ENCODE results near the gene KRTAP10-6. TPM values are rescaled to one million over a fixed set of nuclear protein-coding genes. Genes with fewer than 3 reads are reported as not detected.

Gene KRTAP10-6
- polyA plus RNA-seq, 1 of the 3 experiments (the other 2 are of a cell fraction), result not detected

DNA sequence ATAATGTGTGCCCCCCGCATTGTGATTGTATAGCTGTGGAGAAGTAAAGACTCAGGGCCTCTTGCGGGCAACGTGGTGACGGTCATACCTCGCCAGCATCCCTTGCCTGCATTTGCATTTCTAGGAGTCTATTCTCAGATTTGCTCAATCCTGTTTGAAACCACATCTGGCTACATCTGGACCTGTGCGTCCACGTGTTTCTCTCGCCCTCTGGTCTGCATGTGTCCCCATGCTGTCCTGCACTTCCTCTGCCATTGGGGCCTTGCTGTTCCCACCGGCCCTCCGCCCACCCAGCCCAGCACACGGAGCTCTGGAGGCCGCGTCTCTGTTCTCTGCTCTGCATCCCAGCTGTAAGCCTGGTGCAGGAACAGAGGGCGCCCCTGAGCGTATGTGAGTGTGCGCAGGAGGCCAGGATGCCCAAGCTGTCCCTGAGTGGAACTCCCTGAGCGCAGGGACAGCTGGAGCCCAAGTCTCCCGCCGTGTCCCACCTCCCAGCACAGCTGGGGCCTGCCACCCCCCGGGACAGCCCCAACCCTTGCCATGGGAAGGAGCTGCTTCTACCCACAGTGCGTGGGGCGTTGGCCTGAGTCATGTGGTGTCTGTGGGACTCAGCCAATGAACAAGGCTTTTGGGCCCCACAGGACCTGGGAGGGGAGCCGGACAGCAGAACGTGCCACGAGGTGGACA is 42.6 kb downstream of the KRTAP10-6 start:
- no peaks in the 10 kb centered on the region for H3K36me3 ChIP-seq (replicated peaks in 1 of 2; ENCODE audit: control insufficient read depth in 1 of 2, insufficient read depth in 2 of 2, low read length in 1 of 2)
- H3K27ac ChIP-seq (ENCODE audit: low read depth in 2 of 2, low read length in 1 of 2), result no peak overlapping the region
- ChIA-PET CTCF (interaction anchor here (1.0 kb wide), 1 partner anchor 40 kb away, joined by 3 read pairs; no protein-coding TSS in a partner anchor), POLR2A (no interaction called here)
- no peaks in the 10 kb centered on the region for H3K9me2 ChIP-seq
- no peak overlapping the region for H3K4me2 ChIP-seq
- H3F3A ChIP-seq (replicated peaks; ENCODE audit: insufficient read depth), result no peaks in the 10 kb centered on the region
- H3K9ac ChIP-seq, result no peak overlapping the region
- H3K4me1 ChIP-seq (ENCODE audit: control insufficient read depth in 1 of 2, insufficient read depth in 2 of 2, low read depth in 1 of 2, low read length in 1 of 2), result no peaks in the 10 kb centered on the region
- no peaks in the 10 kb centered on the region for H3K79me2 ChIP-seq (ENCODE audit: insufficient read depth)
- no peak overlapping the region for H2AFZ ChIP-seq (ENCODE audit: low read depth)
- H4K20me1 ChIP-seq (ENCODE audit: insufficient read depth), result no peaks in the 10 kb centered on the region
- DNase-seq, result no peak
- no peak for TF ChIP-seq RAD21 (IDR thresholded peaks at IDR 0.05; ENCODE audit: low read length)
- TF ChIP-seq RFX5 (IDR thresholded peaks at IDR 0.05; ENCODE audit: low read length), result no peak
- TF ChIP-seq GATA2 (CRISPR knock-in tag; IDR thresholded peaks at IDR 0.05), result no peak
- no peak for TF ChIP-seq POLR2AphosphoS5 (IDR thresholded peaks at IDR 0.05; ENCODE audit: low read depth, low read length)
- no peak for TF ChIP-seq MEF2A (IDR thresholded peaks at IDR 0.05; ENCODE audit: borderline replicate concordance, low read depth)
- TF ChIP-seq YY1 (IDR thresholded peaks at IDR 0.05; ENCODE audit: low read depth), result no peak
- no peak for TF ChIP-seq RXRA (IDR thresholded peaks at IDR 0.05; ENCODE audit: borderline replicate concordance, low read depth)
- no peak for TF ChIP-seq TCF12 (IDR thresholded peaks at IDR 0.05)
- TF ChIP-seq GABPA (IDR thresholded peaks at IDR 0.05; ENCODE audit: low read depth), result no peak
- no peak for TF ChIP-seq PBX3 (IDR thresholded peaks at IDR 0.05)
- no peak for TF ChIP-seq SIN3A (IDR thresholded peaks at IDR 0.05; ENCODE audit: borderline replicate concordance, low read depth, low read length)
- H3K4me3 ChIP-seq (ENCODE audit: low read depth in 2 of 2, low read length in 1 of 2), result no peak overlapping the region
- peaks cover 31% of the 10 kb centered on the region for H3K27me3 ChIP-seq (ENCODE audit: insufficient read depth)
- 45% methylated on average over 14 of the region's 25 CpGs for WGBS (ENCODE audit: low lambda C conversion rate)
- no peaks in the 10 kb centered on the region for H3K9me3 ChIP-seq

GRCh38 chr21:44548922-44549321 is 43.4 kb downstream of the KRTAP10-6 start:
- Histone ChIP-seq H3F3A (replicated peaks; ENCODE audit: insufficient read depth) (no peaks in the 10 kb centered on the region), H3K4me3 (ENCODE audit: low read depth in 2 of 2, low read length in 1 of 2) (no peak overlapping the region), H3K4me2 (no peak overlapping the region), H3K36me3 (replicated peaks in 1 of 2; ENCODE audit: control insufficient read depth in 1 of 2, insufficient read depth in 2 of 2, low read length in 1 of 2) (no peaks in the 10 kb centered on the region), H3K4me1 (ENCODE audit: control insufficient read depth in 1 of 2, insufficient read depth in 2 of 2, low read depth in 1 of 2, low read length in 1 of 2) (no peaks in the 10 kb centered on the region), H3K27me3 (ENCODE audit: insufficient read depth) (peaks cover 24% of the 10 kb centered on the region), H2AFZ (ENCODE audit: low read depth) (no peak overlapping the region), H3K9me2 (no peaks in the 10 kb centered on the region), H3K27ac (ENCODE audit: low read depth in 2 of 2, low read length in 1 of 2) (no peak overlapping the region), H3K9ac (no peak overlapping the region), H4K20me1 (ENCODE audit: insufficient read depth) (no peaks in the 10 kb centered on the region), H3K9me3 (no peaks in the 10 kb centered on the region), H3K79me2 (ENCODE audit: insufficient read depth) (no peaks in the 10 kb centered on the region)
- POLR2A ChIA-PET, result no interaction called here
- CTCF ChIA-PET, result interaction anchor here (1.0 kb wide), 1 partner anchor 39 kb away, joined by 3 read pairs; no protein-coding TSS in a partner anchor
- 51% methylated on average over 14 of the region's 14 CpGs for WGBS (ENCODE audit: low lambda C conversion rate)
- no peak for DNase-seq
- TF ChIP-seq TAF1 (IDR thresholded peaks at IDR 0.05; ENCODE audit: borderline replicate concordance, low read depth, low read length) (no peak), RCOR1 (IDR thresholded peaks at IDR 0.05; ENCODE audit: low read length) (no peak), SMC3 (IDR thresholded peaks at IDR 0.05; ENCODE audit: low read depth, low read length) (no peak), RXRA (IDR thresholded peaks at IDR 0.05; ENCODE audit: borderline replicate concordance, low read depth) (no peak), GATA2 (CRISPR knock-in tag; IDR thresholded peaks at IDR 0.05) (no peak), ZBTB33 (IDR thresholded peaks at IDR 0.05; ENCODE audit: borderline replicate concordance, low read depth) (no peak), FOXJ3 (CRISPR knock-in tag; IDR thresholded peaks at IDR 0.05) (no peak)
- TF ChIP-seq, protein P1, sequence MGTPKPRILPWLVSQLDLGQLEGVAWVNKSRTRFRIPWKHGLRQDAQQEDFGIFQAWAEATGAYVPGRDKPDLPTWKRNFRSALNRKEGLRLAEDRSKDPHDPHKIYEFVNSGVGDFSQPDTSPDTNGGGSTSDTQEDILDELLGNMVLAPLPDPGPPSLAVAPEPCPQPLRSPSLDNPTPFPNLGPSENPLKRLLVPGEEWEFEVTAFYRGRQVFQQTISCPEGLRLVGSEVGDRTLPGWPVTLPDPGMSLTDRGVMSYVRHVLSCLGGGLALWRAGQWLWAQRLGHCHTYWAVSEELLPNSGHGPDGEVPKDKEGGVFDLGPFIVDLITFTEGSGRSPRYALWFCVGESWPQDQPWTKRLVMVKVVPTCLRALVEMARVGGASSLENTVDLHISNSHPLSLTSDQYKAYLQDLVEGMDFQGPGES (IDR thresholded peaks at IDR 0.05; ENCODE audit: low read depth, low read length), result no peak
